GM23338 (cell line): ENCODE data around the gene THSD8.

Experiments used
- EZH2 ChIP-seq: fragments of 200-600 bp; sonication (generic); IDR thresholded peaks from one replicate; pipeline ENCODE4 v1.8.0; 2017; ENCODE audit warnings: antibody characterized with exemption, mild to moderate bottlenecking, low read depth; ENCODE audit not compliant: unreplicated experiment
- POLR2AphosphoS5 ChIP-seq: IDR thresholded peaks from 2 replicates; pipeline ENCODE4 v1.6.1; 2016; ENCODE audit warnings: antibody characterized with exemption, low read depth
- TF ChIP-seq, protein P1 (sequence below), 2 experiments: fragments of 200-600 bp in 1 of 2; sonication (generic) in 1 of 2; conservative IDR thresholded peaks; 2 replicates each; pipeline versions ENCODE4 v1.5.1 to v1.6.1; 2016 to 2017; ENCODE audit warnings: antibody characterized with exemption in 2 of 2, low read depth in 2 of 2, mild to moderate bottlenecking in 2 of 2, moderate library complexity in 1 of 2

DNA sequence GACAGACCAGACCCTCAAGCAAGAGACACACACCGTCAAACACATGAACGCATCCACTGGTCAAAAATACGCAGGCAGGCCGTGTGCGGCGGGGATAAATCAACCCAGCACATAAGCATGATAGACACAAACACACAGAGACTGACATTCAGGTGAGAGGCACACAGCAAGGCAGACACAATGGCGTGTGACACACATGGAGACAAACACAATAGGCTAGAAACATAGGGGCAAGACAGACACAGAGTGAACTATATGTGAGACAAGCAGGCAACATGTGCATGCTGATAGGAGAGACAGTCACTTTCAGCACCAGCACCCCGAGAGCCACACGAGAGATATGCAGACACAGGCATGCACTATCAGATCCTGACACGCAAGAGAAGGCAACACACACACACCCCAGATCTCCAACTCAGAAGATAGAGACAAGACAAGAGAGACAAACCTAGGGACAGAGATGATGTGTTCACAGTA lies 17.4 kb upstream of the THSD8 start:
- TF ChIP-seq, protein P1, sequence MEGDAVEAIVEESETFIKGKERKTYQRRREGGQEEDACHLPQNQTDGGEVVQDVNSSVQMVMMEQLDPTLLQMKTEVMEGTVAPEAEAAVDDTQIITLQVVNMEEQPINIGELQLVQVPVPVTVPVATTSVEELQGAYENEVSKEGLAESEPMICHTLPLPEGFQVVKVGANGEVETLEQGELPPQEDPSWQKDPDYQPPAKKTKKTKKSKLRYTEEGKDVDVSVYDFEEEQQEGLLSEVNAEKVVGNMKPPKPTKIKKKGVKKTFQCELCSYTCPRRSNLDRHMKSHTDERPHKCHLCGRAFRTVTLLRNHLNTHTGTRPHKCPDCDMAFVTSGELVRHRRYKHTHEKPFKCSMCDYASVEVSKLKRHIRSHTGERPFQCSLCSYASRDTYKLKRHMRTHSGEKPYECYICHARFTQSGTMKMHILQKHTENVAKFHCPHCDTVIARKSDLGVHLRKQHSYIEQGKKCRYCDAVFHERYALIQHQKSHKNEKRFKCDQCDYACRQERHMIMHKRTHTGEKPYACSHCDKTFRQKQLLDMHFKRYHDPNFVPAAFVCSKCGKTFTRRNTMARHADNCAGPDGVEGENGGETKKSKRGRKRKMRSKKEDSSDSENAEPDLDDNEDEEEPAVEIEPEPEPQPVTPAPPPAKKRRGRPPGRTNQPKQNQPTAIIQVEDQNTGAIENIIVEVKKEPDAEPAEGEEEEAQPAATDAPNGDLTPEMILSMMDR (conservative IDR thresholded peaks at IDR 0.05; ENCODE audit: low read depth in 2 of 2) = no peak
- no peak for TF ChIP-seq POLR2AphosphoS5
- TF ChIP-seq EZH2 = no peak
